ENCODE results near the gene TNFRSF13B. TPM values are rescaled to one million over a fixed set of nuclear protein-coding genes. Genes with fewer than 3 reads are reported as not detected.

Gene TNFRSF13B
- total RNA-seq, 1 experiment from 2014 or later, result not detected

DNA sequence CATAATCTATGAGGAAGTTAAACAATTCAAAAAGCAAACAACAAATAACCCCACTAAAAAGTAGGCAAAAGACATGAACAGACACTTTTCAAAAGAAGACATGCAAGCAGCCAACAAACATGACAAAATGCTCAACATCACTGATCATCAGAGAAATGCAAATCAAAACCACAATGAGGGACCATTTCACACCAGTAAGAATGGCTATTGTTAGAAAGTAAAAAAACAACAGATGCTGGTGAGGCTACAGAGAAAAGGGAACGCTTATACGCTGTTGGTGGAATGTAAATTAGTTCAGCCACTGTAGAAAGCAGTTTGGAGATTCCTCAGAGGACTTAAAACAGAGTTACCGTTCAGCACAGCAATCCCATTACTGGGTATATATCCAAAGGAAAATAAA lies 24.4 kb downstream of the TNFRSF13B start:
- Histone ChIP-seq H3K4me1 (replicated peaks) (peaks cover 21% of the 10 kb centered on the region), H3K9me3 (replicated peaks) (peaks cover 7% of the 10 kb centered on the region), H3K36me3 (no peaks in the 10 kb centered on the region), H3K4me3 (no peak overlapping the region), H3K27me3 (replicated peaks) (no peaks in the 10 kb centered on the region), H3K27ac (no peak overlapping the region)
- DNase-seq (ENCODE audit: low read depth in 1 of 2, low spot score in 2 of 2), result no peak

DNA sequence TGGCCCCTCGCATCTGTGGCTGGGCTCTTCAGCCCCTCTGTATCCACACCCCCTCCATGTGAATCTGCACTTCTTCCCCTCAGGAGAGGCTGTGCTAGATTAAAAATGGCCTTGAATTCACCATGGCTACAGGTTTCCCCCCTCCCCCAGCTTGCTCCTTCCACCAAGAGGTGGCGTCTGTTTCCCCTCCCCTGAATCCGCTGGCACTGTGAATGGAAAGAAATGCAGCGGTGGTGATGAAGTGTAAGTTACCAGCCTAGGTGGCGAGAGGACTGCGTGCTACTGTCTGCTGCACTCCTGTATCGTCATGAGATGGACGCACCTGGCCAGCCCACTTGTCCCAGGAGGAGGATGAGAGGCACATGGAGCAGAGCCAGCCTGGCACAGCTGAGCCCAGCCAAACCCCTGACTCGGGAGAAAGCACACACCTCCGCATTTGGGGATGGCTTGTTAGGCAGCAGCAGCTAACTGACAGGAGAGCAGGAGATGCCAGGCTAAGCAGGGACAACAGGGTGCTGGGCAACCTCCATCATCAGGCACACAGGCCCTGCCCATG lies 26.2 kb downstream of the TNFRSF13B start:
- peak in 1 of 2 experiments; percentile 23 for DNase-seq (ENCODE audit: low read depth in 1 of 2, low spot score in 2 of 2)
- no peaks in the 10 kb centered on the region for H3K36me3 ChIP-seq
- H3K9me3 ChIP-seq (replicated peaks), result peaks cover 7% of the 10 kb centered on the region
- peaks cover 34% of the 10 kb centered on the region for H3K4me1 ChIP-seq (replicated peaks)
- no peaks in the 10 kb centered on the region for H3K27me3 ChIP-seq (replicated peaks)
- no peak overlapping the region for H3K4me3 ChIP-seq
- H3K27ac ChIP-seq, result no peak overlapping the region

DNA sequence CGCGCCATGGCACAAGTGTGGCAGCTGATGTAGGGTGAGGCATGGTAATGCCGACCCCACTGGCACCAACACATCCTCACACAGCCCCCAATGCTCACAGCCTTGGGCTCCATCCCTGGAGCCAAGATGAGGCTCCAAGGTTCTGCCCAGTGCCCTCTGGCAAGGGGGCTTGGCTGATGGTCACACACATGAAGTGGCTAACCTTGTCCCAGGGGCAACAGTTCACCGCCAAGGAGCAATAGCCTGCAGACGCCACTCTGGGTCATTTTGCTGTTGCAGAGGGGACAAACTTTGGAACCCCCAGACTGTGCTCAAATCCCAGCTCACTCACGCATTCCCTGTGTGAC lies 26.8 kb downstream of the TNFRSF13B start:
- Histone ChIP-seq H3K36me3 (no peaks in the 10 kb centered on the region), H3K4me3 (no peak overlapping the region), H3K9me3 (replicated peaks) (peaks cover 7% of the 10 kb centered on the region), H3K27ac (no peak overlapping the region), H3K4me1 (replicated peaks) (peaks cover 34% of the 10 kb centered on the region), H3K27me3 (replicated peaks) (no peaks in the 10 kb centered on the region)
- DNase-seq (ENCODE audit: low read depth in 1 of 2, low spot score in 2 of 2), result peak in 1 of 2 experiments; percentile 16

DNA sequence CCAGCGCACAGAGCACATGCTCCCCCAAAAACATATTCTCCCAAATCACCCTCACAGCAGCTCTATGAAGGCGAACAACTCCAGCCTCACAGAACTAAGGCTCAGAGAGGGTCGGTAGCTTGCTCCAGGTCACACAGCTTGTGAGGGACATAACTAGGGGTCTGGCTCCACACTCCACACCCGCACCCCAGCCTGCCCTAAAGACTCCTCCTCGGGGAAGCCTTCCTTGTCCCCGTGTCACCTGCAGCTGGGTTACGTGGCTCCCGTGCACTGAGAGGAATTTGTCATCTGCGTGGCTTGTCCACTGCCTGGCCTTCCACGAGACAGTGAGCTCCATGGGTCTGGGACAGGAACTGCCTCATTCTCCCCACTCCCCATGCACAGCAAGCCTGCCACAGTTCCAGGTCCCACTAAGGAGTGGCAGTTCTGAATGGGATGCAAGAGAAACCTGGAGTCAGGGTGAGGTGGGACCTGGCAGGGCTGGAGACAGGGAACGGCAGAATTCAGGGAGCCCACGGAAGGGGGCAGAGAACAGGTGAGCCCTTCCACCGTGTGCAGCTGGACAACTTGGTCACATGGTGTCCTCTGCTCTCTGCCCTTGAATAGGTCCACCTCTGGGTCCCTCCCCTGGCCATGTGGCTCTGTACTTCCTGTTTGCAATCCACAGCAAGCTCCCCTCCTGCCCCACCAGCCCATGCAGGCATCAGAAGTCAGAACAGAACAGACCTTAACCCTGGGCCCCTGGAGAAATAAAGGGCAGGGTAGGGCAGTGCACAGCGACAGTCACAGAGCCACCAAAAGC lies 27.4 kb downstream of the TNFRSF13B start:
- no peak overlapping the region for H3K27ac ChIP-seq
- H3K9me3 ChIP-seq (replicated peaks), result peaks cover 7% of the 10 kb centered on the region
- DNase-seq (ENCODE audit: low read depth in 1 of 2, low spot score in 2 of 2), result peak in 1 of 2 experiments; percentile 31
- no peaks in the 10 kb centered on the region for H3K27me3 ChIP-seq (replicated peaks)
- peaks cover 34% of the 10 kb centered on the region for H3K4me1 ChIP-seq (replicated peaks)
- no peaks in the 10 kb centered on the region for H3K36me3 ChIP-seq
- no peak overlapping the region for H3K4me3 ChIP-seq

DNA sequence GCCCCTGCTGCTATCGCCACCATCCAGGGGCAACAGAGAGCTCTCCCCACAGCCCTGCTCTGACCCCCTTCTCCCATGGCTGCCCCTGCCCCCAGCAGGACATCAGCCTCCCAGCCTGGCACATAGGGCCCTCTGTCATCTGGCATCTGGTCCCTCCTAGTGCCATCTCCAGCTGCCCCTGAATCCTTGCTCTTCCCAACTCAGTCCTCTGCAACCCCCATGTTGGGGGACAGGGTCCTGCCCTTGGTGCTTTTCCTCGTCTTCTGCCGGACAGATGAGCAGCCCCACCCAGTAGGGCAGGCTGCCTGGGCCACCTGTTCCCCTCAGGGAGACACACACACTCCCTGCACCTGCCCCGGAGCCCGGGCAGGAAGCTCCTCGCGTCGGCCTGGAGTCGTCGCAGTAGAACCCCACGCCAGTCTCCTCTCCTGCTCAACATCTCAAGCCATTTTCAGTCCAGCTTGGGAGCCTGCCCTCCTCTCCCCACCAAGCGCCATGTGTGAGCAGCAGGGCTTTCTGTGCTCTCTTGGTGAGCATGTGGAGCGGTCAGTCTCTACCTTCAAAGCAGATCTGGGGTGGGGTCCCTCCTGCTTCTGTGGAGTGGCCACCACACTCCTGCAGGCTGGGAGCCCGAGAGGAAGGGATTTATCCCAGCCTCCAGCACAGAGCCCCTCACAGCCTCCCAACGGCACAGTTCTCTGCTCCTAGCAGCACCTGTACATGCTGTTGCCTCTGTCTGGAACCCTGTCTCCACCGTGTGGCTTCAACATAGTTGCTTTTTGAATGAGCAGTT lies 28.2 kb downstream of the TNFRSF13B start:
- no peaks in the 10 kb centered on the region for H3K27me3 ChIP-seq (replicated peaks)
- H3K4me1 ChIP-seq (replicated peaks), result peaks cover 34% of the 10 kb centered on the region
- H3K4me3 ChIP-seq, result no peak overlapping the region
- no peak overlapping the region for H3K27ac ChIP-seq
- H3K9me3 ChIP-seq (replicated peaks), result peaks cover 5% of the 10 kb centered on the region
- DNase-seq (ENCODE audit: low read depth in 1 of 2, low spot score in 2 of 2), result peak in 1 of 2 experiments; percentile 18
- H3K36me3 ChIP-seq, result no peaks in the 10 kb centered on the region

DNA sequence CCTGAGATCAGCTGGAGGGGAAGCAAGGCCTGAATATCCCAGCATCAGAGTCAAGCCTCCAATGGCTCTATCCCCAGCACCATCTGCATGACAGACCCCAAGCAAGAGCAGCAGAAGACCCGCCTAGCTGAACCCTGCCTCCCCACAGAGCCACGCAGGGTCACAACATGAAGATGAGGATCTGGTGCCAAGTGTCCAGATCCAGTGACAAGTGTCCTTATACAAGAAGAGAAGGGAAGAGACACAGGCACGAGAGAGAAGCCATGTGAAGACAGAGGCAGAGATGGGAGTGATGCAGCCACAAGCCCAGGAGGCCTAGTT lies 28.9 kb downstream of the TNFRSF13B start:
- Histone ChIP-seq H3K27ac (peak overlapping the region; percentile 45), H3K9me3 (replicated peaks) (0 out of 2 replicates have a peak, but pooled peaks cover 2% of the 10 kb centered on the region), H3K27me3 (replicated peaks) (no peaks in the 10 kb centered on the region), H3K4me1 (replicated peaks) (peaks cover 34% of the 10 kb centered on the region), H3K36me3 (no peaks in the 10 kb centered on the region), H3K4me3 (no peak overlapping the region)
- DNase-seq (ENCODE audit: low read depth in 1 of 2, low spot score in 2 of 2), result no peak

DNA sequence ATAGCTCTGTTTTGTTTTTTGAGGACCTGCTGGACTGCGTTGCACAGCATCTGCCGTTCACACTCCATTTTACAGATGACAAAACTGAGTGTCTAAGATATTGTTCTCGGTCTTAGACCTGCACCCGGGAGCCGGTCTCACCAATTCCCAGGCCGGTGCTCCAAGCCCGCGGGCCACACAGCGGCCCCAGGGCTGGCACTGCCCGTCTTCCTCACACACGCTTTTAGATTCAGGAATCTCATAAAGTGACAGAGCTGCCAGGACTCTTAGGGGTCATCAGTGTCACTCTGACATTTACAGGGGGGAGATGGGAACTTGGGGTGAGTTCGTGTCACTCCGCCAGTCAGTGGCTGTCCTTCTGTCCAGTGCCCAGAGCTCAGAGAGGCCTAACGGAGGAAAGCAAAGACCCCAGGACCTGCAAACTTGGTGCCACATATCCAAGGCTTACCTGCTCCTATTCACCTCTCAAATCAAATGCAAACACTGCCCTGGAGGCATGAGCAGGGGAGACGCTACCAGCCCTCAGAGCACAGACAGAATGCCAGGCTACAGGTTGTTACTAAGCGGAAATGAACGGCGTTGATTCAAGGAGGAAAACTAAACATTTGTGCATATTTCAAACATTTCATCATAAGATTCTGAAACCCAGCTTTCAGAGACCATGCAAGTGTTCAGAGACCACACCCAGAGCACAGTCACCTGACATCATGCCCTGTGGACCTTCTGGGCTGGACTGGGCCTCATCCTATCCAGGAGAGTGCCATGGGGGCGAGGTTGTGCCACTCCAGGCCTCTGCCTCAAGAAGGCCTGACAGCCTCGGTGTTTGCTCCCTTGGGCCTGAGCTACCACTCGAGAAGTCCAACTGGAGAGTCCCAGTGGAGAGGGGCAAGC lies 29.5 kb downstream of the TNFRSF13B start:
- Histone ChIP-seq H3K9me3 (replicated peaks) (no peaks in the 10 kb centered on the region), H3K27ac (peak overlapping the region; percentile 45), H3K4me3 (no peak overlapping the region), H3K36me3 (no peaks in the 10 kb centered on the region), H3K4me1 (replicated peaks) (peaks cover 30% of the 10 kb centered on the region), H3K27me3 (replicated peaks) (no peaks in the 10 kb centered on the region)
- peak; percentile 27 to 45 for DNase-seq (ENCODE audit: low read depth in 1 of 2, low spot score in 2 of 2)

DNA sequence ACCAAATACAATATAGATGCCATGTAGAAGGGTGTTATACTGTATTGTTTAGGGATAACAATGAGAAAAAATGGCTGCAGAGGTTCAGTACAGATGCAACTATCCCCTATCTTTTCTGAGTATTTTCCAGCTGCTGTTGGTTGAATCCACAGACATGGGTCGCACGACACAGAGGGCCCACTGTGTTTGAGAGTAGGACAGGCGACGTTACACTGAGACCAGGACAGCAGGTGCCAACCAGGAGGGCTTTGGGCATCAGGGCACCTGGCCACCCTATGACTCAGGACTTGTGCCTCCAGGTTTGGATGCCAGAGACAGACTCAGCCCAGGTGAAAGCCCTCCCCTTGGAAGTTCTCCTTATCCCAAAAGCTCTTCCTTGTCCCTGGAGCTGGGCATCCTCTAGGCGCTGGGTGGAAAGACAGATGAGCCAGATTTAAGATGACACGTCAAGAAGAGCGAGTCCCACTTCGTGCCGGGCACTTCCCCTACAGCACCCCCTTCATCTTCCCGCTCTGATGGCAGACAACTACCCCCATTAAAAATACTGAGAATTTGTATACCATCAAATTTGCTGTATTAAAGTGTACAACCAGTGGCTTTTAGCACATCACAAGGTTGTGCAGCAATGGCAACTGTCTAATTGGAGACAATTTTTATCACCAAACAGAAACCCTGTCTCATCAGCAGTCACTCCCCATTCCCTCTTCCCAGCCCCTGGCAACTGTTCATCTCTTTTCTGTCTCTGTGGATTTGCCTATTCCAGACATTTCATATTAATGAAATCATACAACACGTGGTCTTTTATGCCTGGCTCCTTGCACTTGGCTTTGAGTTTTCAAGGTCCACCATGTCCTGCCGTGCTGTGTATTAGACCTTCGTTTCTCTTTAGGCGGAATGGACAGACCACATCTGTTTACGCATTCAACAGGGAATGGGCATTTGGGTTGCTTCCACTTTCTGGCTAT lies 30.6 kb downstream of the TNFRSF13B start:
- Histone ChIP-seq H3K27ac (no peak overlapping the region), H3K9me3 (replicated peaks) (no peaks in the 10 kb centered on the region), H3K4me3 (no peak overlapping the region), H3K4me1 (replicated peaks) (peaks cover 21% of the 10 kb centered on the region), H3K27me3 (replicated peaks) (no peaks in the 10 kb centered on the region), H3K36me3 (no peaks in the 10 kb centered on the region)
- DNase-seq (ENCODE audit: low read depth in 1 of 2, low spot score in 2 of 2), result peak in 1 of 2 experiments; percentile 16

DNA sequence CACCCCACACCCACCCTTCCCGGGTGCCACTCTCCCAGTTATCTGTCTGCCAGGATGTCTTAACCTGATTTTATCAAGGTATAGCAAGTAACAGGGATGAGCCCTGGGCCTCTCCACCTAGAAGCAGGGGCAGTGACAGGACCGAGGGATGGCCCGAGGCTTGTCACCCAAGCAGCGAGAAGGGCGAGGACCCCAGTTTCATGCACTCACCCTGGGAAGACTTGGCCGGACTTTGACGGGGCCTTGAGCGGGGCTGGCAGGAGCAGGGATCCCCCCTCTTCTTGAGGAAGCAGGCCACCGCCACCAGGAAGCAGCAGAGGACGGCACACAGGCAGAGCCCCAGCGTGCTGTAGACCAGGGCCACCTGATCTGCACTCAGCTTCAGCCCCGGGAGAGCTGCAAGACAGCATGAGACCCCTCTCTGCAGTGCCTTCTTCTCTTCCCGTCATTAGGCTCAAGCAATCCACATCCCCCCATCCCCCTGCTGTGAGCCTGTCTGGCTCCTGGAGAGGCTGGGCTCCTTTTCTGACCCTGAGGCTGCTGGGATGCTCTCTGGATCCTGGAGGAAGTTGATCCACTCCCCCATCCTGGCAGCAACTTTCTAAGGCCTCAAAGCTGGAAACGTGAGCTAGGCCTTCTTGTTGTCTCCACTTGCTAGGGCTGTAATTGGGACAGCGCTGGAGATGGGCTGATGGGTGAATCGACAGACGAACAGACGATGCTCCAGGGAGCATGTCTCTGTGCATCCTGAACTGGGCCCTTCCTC lies 31.6 kb downstream of the TNFRSF13B start:
- H3K27ac ChIP-seq, result no peak overlapping the region
- H3K9me3 ChIP-seq (replicated peaks), result no peaks in the 10 kb centered on the region
- H3K36me3 ChIP-seq, result no peaks in the 10 kb centered on the region
- H3K4me1 ChIP-seq (replicated peaks), result peaks cover 21% of the 10 kb centered on the region
- no peak overlapping the region for H3K4me3 ChIP-seq
- peak in 1 of 2 experiments; percentile 20 for DNase-seq (ENCODE audit: low read depth in 1 of 2, low spot score in 2 of 2)
- no peaks in the 10 kb centered on the region for H3K27me3 ChIP-seq (replicated peaks)

DNA sequence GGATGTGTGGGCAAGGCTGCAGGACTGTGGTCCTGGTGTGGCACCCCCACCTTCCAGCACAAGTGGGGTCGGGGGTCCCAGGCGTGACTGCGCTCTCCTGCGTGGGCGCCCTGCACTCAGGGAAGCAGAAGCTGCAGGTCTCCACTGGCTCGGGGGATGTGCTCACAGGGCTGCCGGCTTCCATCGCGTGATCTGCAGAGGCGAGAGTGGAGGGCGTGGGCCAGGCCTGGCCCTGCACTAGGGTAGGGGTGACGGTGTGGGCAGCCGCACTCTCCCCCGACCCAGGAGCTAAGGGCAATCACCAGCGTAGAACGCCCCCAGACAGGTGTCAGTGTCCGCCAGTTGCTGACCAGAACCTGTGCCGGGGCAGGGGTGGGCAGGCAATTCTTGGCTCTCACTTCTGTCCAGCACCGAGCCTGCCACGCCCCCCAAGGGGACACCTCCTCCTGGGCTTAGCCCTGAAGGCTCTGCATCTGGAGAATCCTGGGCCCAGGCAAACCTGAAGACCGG lies 32.3 kb downstream of the TNFRSF13B start:
- Histone ChIP-seq H3K27me3 (replicated peaks) (no peaks in the 10 kb centered on the region), H3K36me3 (no peaks in the 10 kb centered on the region), H3K4me3 (no peak overlapping the region), H3K4me1 (replicated peaks) (peaks cover 21% of the 10 kb centered on the region), H3K9me3 (replicated peaks) (no peaks in the 10 kb centered on the region), H3K27ac (no peak overlapping the region)
- DNase-seq (ENCODE audit: low read depth in 1 of 2, low spot score in 2 of 2), result peak in 1 of 2 experiments; percentile 38

DNA sequence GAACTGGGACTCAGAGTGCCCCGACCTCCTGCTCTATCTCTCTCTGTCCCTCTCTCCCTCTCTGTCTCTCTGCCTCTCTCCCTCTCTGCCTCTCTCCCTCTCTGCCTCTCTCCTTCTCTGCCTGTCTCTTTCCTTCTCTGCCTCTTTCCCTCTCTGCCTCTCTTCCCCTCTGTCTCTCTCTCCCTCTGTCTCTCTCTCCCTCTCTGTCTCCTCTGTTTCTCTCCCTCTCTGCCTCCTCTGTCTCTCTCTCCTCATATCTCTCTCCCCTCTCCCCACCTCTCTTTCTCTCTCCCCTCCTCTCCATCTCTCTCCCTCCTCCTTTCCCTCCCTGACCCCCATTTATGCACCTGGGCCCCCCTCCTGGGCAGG lies 32.7 kb downstream of the TNFRSF13B start:
- no peaks in the 10 kb centered on the region for H3K27me3 ChIP-seq (replicated peaks)
- no peak overlapping the region for H3K4me3 ChIP-seq

More for the DNA sequence above, 32.7 kb downstream of the TNFRSF13B start:
- Histone ChIP-seq H3K36me3 (no peaks in the 10 kb centered on the region), H3K4me1 (replicated peaks) (peaks cover 21% of the 10 kb centered on the region), H3K27ac (no peak overlapping the region), H3K9me3 (replicated peaks) (no peaks in the 10 kb centered on the region)
- no peak for DNase-seq (ENCODE audit: low read depth in 1 of 2, low spot score in 2 of 2)
